CD14-positive monocyte (primary cell): Measurements from ENCODE around the gene BTC. TPM values are rescaled to one million over a fixed set of nuclear protein-coding genes. Genes with fewer than 3 reads are reported as not detected.

Source experiments
- DNase-seq, 3 donors: peaks; one replicate each; pipeline ENCODE4 v3.0.0-alpha.2; 2011 to 2022
- H2AFZ ChIP-seq: 2 replicates; pipeline ENCODE4 v1.6.0; 2012; ENCODE audit warnings: mild to moderate bottlenecking, low read depth, low read length, inconsistent platforms; ENCODE audit not compliant: insufficient read depth, poor library complexity, severe bottlenecking
- H3K27ac ChIP-seq, 2 donors: 1 replicate in 1 of 2; 2 replicates in 1 of 2; pipeline ENCODE4 v1.5.1; 2012 to 2013; ENCODE audit warnings: low read length in 2 of 2, control low read depth in 1 of 2, inconsistent platforms in 1 of 2, low read depth in 1 of 2, mild to moderate bottlenecking in 1 of 2
- H3K27me3 ChIP-seq, 2 donors: one replicate each; pipeline versions ENCODE4 v1.6.0 to v1.6.1; 2011 to 2013; ENCODE audit warnings: low read length in 2 of 2; ENCODE audit not compliant: control insufficient read depth in 2 of 2, insufficient read depth in 2 of 2
- H3K36me3 ChIP-seq, 2 donors: replicated peaks in 1 of 2; 1 replicate in 1 of 2; 2 replicates in 1 of 2; pipeline versions ENCODE4 v1.5.1 to v1.6.1; 2012 to 2013; ENCODE audit warnings: low read length in 2 of 2, control low read depth in 1 of 2, inconsistent platforms in 1 of 2, mild to moderate bottlenecking in 1 of 2; ENCODE audit not compliant: insufficient read depth in 2 of 2, control insufficient read depth in 1 of 2
- H3K4me1 ChIP-seq, 2 donors: 1 replicate in 1 of 2; 2 replicates in 1 of 2; pipeline versions ENCODE4 v1.5.1 to v1.6.1; 2012 to 2013; ENCODE audit warnings: low read length in 2 of 2, control low read depth in 1 of 2, inconsistent platforms in 1 of 2, mild to moderate bottlenecking in 1 of 2, moderate library complexity in 1 of 2; ENCODE audit not compliant: insufficient read depth in 2 of 2, control insufficient read depth in 1 of 2
- H3K4me2 ChIP-seq: replicated peaks from 2 replicates; pipeline ENCODE3; 2012; ENCODE audit warnings: low read length, moderate library complexity, mild to moderate bottlenecking; ENCODE audit not compliant: poor library complexity, severe bottlenecking; ENCODE audit errors: extremely low read depth
- H3K4me3 ChIP-seq, 3 experiments: fragments of 200-600 bp in 1 of 3; sonication (generic) in 1 of 3; replicated peaks in 1 of 3; 1 replicate in 2 of 3; 2 replicates in 1 of 3; pipeline ENCODE4 v1.5.1; 2011 to 2013; ENCODE audit warnings: low read length in 3 of 3, mild to moderate bottlenecking in 3 of 3, control low read depth in 2 of 3, low read depth in 2 of 3, inconsistent platforms in 1 of 3, moderate library complexity in 1 of 3
- H3K79me2 ChIP-seq: 2 replicates; pipeline ENCODE4 v1.6.0; 2012; ENCODE audit warnings: mild to moderate bottlenecking, control low read depth, inconsistent platforms, low read length, moderate library complexity; ENCODE audit not compliant: insufficient read depth
- H3K9ac ChIP-seq: 2 replicates; pipeline ENCODE4 v1.6.0; 2017; ENCODE audit warnings: low read length, mild to moderate bottlenecking; ENCODE audit not compliant: insufficient read depth, poor library complexity, severe bottlenecking
- H3K9me3 ChIP-seq, 2 donors: replicated peaks in 1 of 2; 1 replicate in 1 of 2; 2 replicates in 1 of 2; pipeline versions ENCODE4 v1.5.1 to v1.6.1; 2012 to 2013; ENCODE audit warnings: low read length in 2 of 2, control low read depth in 1 of 2; ENCODE audit not compliant: control insufficient read depth in 1 of 2, insufficient read depth in 1 of 2
- H4K20me1 ChIP-seq: 2 replicates; pipeline ENCODE4 v1.6.0; 2012; ENCODE audit warnings: mild to moderate bottlenecking, low read length, control low read depth, moderate library complexity; ENCODE audit not compliant: insufficient read depth
- H3K27ac Mint-ChIP-seq, 7 donors: one replicate each; pipeline ENCODE4 v1.8.0; 2020; ENCODE audit warnings: mild to moderate bottlenecking in 7 of 7, mixed read lengths in 7 of 7, moderate library complexity in 6 of 7, inconsistent platforms in 2 of 7
- H3K27me3 Mint-ChIP-seq, 3 donors: one replicate each; pipeline ENCODE4 v1.8.0; 2021 to 2022; ENCODE audit warnings: low read depth in 3 of 3, mild to moderate bottlenecking in 3 of 3, mixed read lengths in 3 of 3, moderate library complexity in 3 of 3, inconsistent platforms in 1 of 3
- H3K36me3 Mint-ChIP-seq, 2 donors: one replicate each; pipeline ENCODE4 v1.8.0; 2020; ENCODE audit warnings: mixed read lengths in 2 of 2, inconsistent platforms in 1 of 2, mild to moderate bottlenecking in 1 of 2
- H3K4me1 Mint-ChIP-seq: one replicate; pipeline ENCODE4 v1.8.0; 2020; ENCODE audit warnings: mild to moderate bottlenecking, mixed read lengths
- H3K4me3 Mint-ChIP-seq, 2 donors: one replicate each; pipeline ENCODE4 v1.8.0; 2020; ENCODE audit warnings: mild to moderate bottlenecking in 2 of 2, mixed read lengths in 2 of 2, moderate library complexity in 1 of 2
- H3K9me3 Mint-ChIP-seq, 7 donors: one replicate each; pipeline ENCODE4 v1.8.0; 2020 to 2022; ENCODE audit warnings: mixed read lengths in 7 of 7, mild to moderate bottlenecking in 6 of 7, moderate library complexity in 6 of 7, inconsistent platforms in 2 of 7
- CTCF ChIP-seq: fragments of 200-600 bp; IDR thresholded peaks from one replicate; pipeline ENCODE4 v1.8.0; 2022; ENCODE audit warnings: antibody characterized with exemption, mild to moderate bottlenecking
- WGBS: methylation state at CpG from one replicate; pipeline ENCODE4 v1.1.5; 2013; ENCODE audit warnings: missing lambda C conversion rate; ENCODE audit not compliant: insufficient coverage; 5-methylcytosine and 5-hydroxymethylcytosine counted together
- intact Hi-C, 2 donors: fragments of 100-400 bp; cut with micrococcal nuclease; formaldehyde crosslinking; loops; one replicate each; pipeline versions ENCODE4 v1.15.0 to v1.15.1; 2023
- polyA plus RNA-seq, 3 donors: library from polyadenylated mRNA; depleted of rRNA in 1 of 3; unstranded in 2 of 3; stranded (reverse) in 1 of 3; fragments of 300-500 nt in 2 of 3; fragments of >200 nt in 1 of 3; fragmentation: Illumina TruSeq in 2 of 3; gene quantifications; 1 replicate in 2 of 3; 2 replicates in 1 of 3; pipeline ENCODE4 v1.2.3, GENCODE V29; 2012 to 2021

BTC gene
- polyA plus RNA-seq, 3 donors = not detected

- Histone ChIP-seq H3K79me2 (no peaks in the 10 kb centered on the region), H3K27me3 (no peaks in the 10 kb centered on the region), H3K4me2 (no peak overlapping the region), H4K20me1 (no peaks in the 10 kb centered on the region), H3K9me3 (no peaks in the 10 kb centered on the region), H2AFZ (no peak overlapping the region), H3K4me1 (no peaks in the 10 kb centered on the region), H3K27ac (no peak overlapping the region), H3K36me3 (no peaks in the 10 kb centered on the region), H3K4me3 (no peak overlapping the region), H3K9ac (no peak overlapping the region)
- Mint-ChIP-seq H3K4me3 (no peak overlapping the region), H3K9me3 (peaks cover 0 to 3% (median 0%) of the 10 kb centered on the region in 7 donors), H3K27ac (no peak overlapping the region), H3K4me1 (no peaks in the 10 kb centered on the region), H3K36me3 (no peaks in the 10 kb centered on the region), H3K27me3 (peaks cover 0 to 4% (median 0%) of the 10 kb centered on the region in 3 donors)
- no peak for TF ChIP-seq CTCF
- DNase-seq = no peak
- intact Hi-C loops = no loop called here
Measured at GRCh38 chr4:74752798-74753197, 41.5 kb downstream of the BTC start.

GRCh38 chr4:74751856-74752255 is 42.5 kb downstream of the BTC start:
- H3K36me3 ChIP-seq = no peaks in the 10 kb centered on the region
- no peaks in the 10 kb centered on the region for H3K79me2 ChIP-seq
- no peak overlapping the region for H2AFZ ChIP-seq
- Mint-ChIP-seq H3K27ac (no peak overlapping the region), H3K36me3 (no peaks in the 10 kb centered on the region), H3K27me3 (peaks cover 0 to 4% (median 0%) of the 10 kb centered on the region in 3 donors), H3K9me3 (peaks cover 0 to 3% (median 0%) of the 10 kb centered on the region in 7 donors), H3K4me1 (no peaks in the 10 kb centered on the region), H3K4me3 (no peak overlapping the region)
- H3K4me3 ChIP-seq = no peak overlapping the region
- H3K9me3 ChIP-seq = no peaks in the 10 kb centered on the region
- no CpG with 5 or more reads among the region's 1 CpG for WGBS
- H3K9ac ChIP-seq = no peak overlapping the region
- H3K27ac ChIP-seq = no peak overlapping the region
- intact Hi-C loops = no loop called here
- TF ChIP-seq CTCF = no peak
- H4K20me1 ChIP-seq = no peaks in the 10 kb centered on the region
- H3K4me1 ChIP-seq = no peaks in the 10 kb centered on the region
- DNase-seq = no peak
- H3K27me3 ChIP-seq = no peaks in the 10 kb centered on the region
- H3K4me2 ChIP-seq = no peak overlapping the region
